ENCODE results near the gene RSPRY1.
"Not testable (repeated sequence)": the region's sequence is repeated elsewhere in the genome, so short reads cannot be mapped to it uniquely, and the experiment has no call there.

The RSPRY1 gene

GRCh38 chr16:57255686-57256415 lies 69.7 kb downstream of the RSPRY1 start:
- no peak for DNase-seq (ENCODE audit: low read depth)

- no peak for DNase-seq (ENCODE audit: low read depth)
Measured at GRCh38 chr16:57256601-57257395, 70.7 kb downstream of the RSPRY1 start.

GRCh38 chr16:57257455-57258070 lies 71.4 kb downstream of the RSPRY1 start:
- no peak for DNase-seq (ENCODE audit: low read depth)

GRCh38 chr16:57258226-57258909 lies 72.2 kb downstream of the RSPRY1 start:
- DNase-seq (ENCODE audit: low read depth): no peak

- DNase-seq (ENCODE audit: low read depth): no peak
Measured at GRCh38 chr16:57258910-57259475, 72.9 kb downstream of the RSPRY1 start.

GRCh38 chr16:57260294-57260929 lies 74.3 kb downstream of the RSPRY1 start:
- no peak for DNase-seq (ENCODE audit: low read depth)

- no peak for DNase-seq (ENCODE audit: low read depth)
Measured at GRCh38 chr16:57261806-57262205, 75.7 kb downstream of the RSPRY1 start.

GRCh38 chr16:57262841-57263540 lies 76.9 kb downstream of the RSPRY1 start:
- no peak for DNase-seq (ENCODE audit: low read depth)

- no peak for DNase-seq (ENCODE audit: low read depth)
Measured at GRCh38 chr16:57263541-57264351, 77.6 kb downstream of the RSPRY1 start.

- DNase-seq (ENCODE audit: low read depth): no peak
Measured at GRCh38 chr16:57264381-57264780, 78.3 kb downstream of the RSPRY1 start.

- no peak for DNase-seq (ENCODE audit: low read depth)
Measured at GRCh38 chr16:57264950-57265371, 78.8 kb downstream of the RSPRY1 start.

GRCh38 chr16:57265850-57266530 lies 79.9 kb downstream of the RSPRY1 start:
- DNase-seq (ENCODE audit: low read depth): no peak

- no peak for DNase-seq (ENCODE audit: low read depth)
Measured at GRCh38 chr16:57266531-57267260, 80.6 kb downstream of the RSPRY1 start.

GRCh38 chr16:57267343-57267742 lies 81.2 kb downstream of the RSPRY1 start:
- DNase-seq (ENCODE audit: low read depth): not testable (repeated sequence)

- DNase-seq (ENCODE audit: low read depth): no peak
Measured at GRCh38 chr16:57268804-57269800, 83.0 kb downstream of the RSPRY1 start.

GRCh38 chr16:57270221-57271062 lies 84.3 kb downstream of the RSPRY1 start:
- no peak for DNase-seq (ENCODE audit: low read depth)

- no peak for DNase-seq (ENCODE audit: low read depth)
Measured at GRCh38 chr16:57271063-57271345, 84.9 kb downstream of the RSPRY1 start.

Data from stimulated activated CD8-positive, alpha-beta memory T cell treated with anti-CD3 and anti-CD28 coated beads, Interleukin-12 subunit alpha, Interleukin-12 subunit beta, amount 100 ng/mL, for 1 hour (primary cell).